K562 (cell line): ENCODE results near the gene SEMA6B. TPM values are rescaled to one million over a fixed set of nuclear protein-coding genes. Genes with fewer than 3 reads are reported as not detected.

ENCODE experiments used
- ATF1 ChIP-seq, 2 experiments: fragments of 450-650 bp in 1 of 2; IDR thresholded peaks; 2 replicates each; pipeline ENCODE4 v1.6.1; 2016; ENCODE audit warnings: missing compliant biosample characterization in 1 of 2, missing genetic modification characterization in 1 of 2
- BCOR ChIP-seq: fragments of 450-650 bp; IDR thresholded peaks from 2 replicates; pipeline ENCODE4 v1.6.1; 2016
- C11orf30 ChIP-seq: fragments of 450-650 bp; IDR thresholded peaks from 2 replicates; pipeline ENCODE4 v1.6.1; 2016; ENCODE audit warnings: low read depth, mild to moderate bottlenecking
- CSDE1 ChIP-seq, 2 experiments: fragments of 450-650 bp; IDR thresholded peaks; 2 replicates each; pipeline ENCODE4 v1.6.1; 2016; ENCODE audit warnings: mild to moderate bottlenecking in 1 of 2
- HNRNPL ChIP-seq: fragments of 200-400 bp; formaldehyde crosslinking; IDR thresholded peaks from 2 replicates; pipeline ENCODE4 v1.6.1; 2017; ENCODE audit warnings: low read depth, mild to moderate bottlenecking, low read length
- NEUROD1 ChIP-seq: fragments of 150-350 bp; IDR thresholded peaks from 2 replicates; pipeline ENCODE4 v1.6.1; 2014; ENCODE audit warnings: borderline replicate concordance, low read length, low read depth; ENCODE audit not compliant: partially characterized antibody
- NONO ChIP-seq, 2 experiments: fragments of 200-400 bp in 1 of 2; fragments of 450-650 bp in 1 of 2; formaldehyde crosslinking in 1 of 2; IDR thresholded peaks; 2 replicates each; pipeline ENCODE4 v1.6.1; 2017; ENCODE audit warnings: low read depth in 2 of 2, mild to moderate bottlenecking in 2 of 2, moderate library complexity in 2 of 2, low read length in 1 of 2
- RCOR1 ChIP-seq, 2 experiments: IDR thresholded peaks; 2 replicates each; pipeline ENCODE4 v1.6.1; 2012; ENCODE audit warnings: low read depth in 2 of 2, low read length in 2 of 2, borderline replicate concordance in 1 of 2, improper control_type of control experiment in 1 of 2
- RHOXF2B ChIP-seq: fragments of 250-450 bp; sonication (Bioruptor Pico); conservative IDR thresholded peaks from 2 replicates; pipeline ENCODE4 v1.5.1; 2021
- TCFL5 ChIP-seq: fragments of 250-450 bp; sonication (Bioruptor Pico); conservative IDR thresholded peaks from 2 replicates; pipeline ENCODE4 v1.6.1; 2021; ENCODE audit warnings: mild to moderate bottlenecking, moderate library complexity, matching md5 sums
- TOE1 ChIP-seq, 2 experiments: fragments of 450-650 bp in 1 of 2; sonication (generic) in 1 of 2; formaldehyde crosslinking in 1 of 2; IDR thresholded peaks; 2 replicates each; pipeline versions ENCODE4 v1.7.1 to v1.8.0; 2016 to 2022; ENCODE audit warnings: borderline replicate concordance in 2 of 2, mild to moderate bottlenecking in 2 of 2, antibody characterized with exemption in 1 of 2, inconsistent platforms in 1 of 2, low read depth in 1 of 2, missing genetic modification reagents in 1 of 2, moderate library complexity in 1 of 2
- VEZF1 ChIP-seq: fragments of 200-800 bp; sonication (Bioruptor generic); IDR thresholded peaks from 2 replicates; pipeline ENCODE4 v1.6.1; 2017; ENCODE audit warnings: missing genetic modification characterization, missing compliant biosample characterization
- XRCC5 ChIP-seq: fragments of 200-400 bp; formaldehyde crosslinking; IDR thresholded peaks from 2 replicates; pipeline ENCODE4 v1.6.1; 2017; ENCODE audit warnings: low read depth, mild to moderate bottlenecking, low read length
- YY1 ChIP-seq, 3 experiments: IDR thresholded peaks; 2 replicates each; pipeline ENCODE4 v1.6.1; 2011; ENCODE audit warnings: low read length in 2 of 3, mild to moderate bottlenecking in 2 of 3, moderate library complexity in 2 of 3, borderline replicate concordance in 1 of 3, control low read depth in 1 of 3, low read depth in 1 of 3; ENCODE audit not compliant: insufficient read depth in 3 of 3, insufficient replicate concordance in 2 of 3, control insufficient read depth in 1 of 3, insufficient read length in 1 of 3; ENCODE audit errors: extremely low read depth in 1 of 3
- ZKSCAN3 ChIP-seq: fragments of 250-450 bp; sonication (Bioruptor Pico); IDR thresholded peaks from 2 replicates; pipeline ENCODE4 v1.4.0; 2020
- polyA plus RNA-seq, 8 experiments: library from polyadenylated mRNA; depleted of rRNA in 4 of 8; stranded (reverse) in 5 of 8; unstranded in 3 of 8; fragments of >200 nt; fragmentation: Nextera tagmentation in 2 of 8; fragmentation: Illumina TruSeq in 1 of 8; extraction: Ambion mirVana in 2 of 8; extraction: Trizol in 1 of 8; gene quantifications; 2 replicates each; pipeline versions ENCODE4 v1.2.1 to v1.2.3, GENCODE V29; 2011 to 2014; ENCODE audit warnings: inconsistent platforms in 1 of 8, missing spikeins in 1 of 8
- total RNA-seq, 7 experiments: library from RNA; depleted of rRNA in 6 of 7; stranded (reverse); fragments of >200 nt in 6 of 7; fragmentation: Illumina TruSeq in 2 of 7; extraction: Trizol in 2 of 7; gene quantifications; 2 replicates each; pipeline versions ENCODE4 v1.2.1 to v1.2.3, GENCODE V29; 2011 to 2021; ENCODE audit warnings: low replicate concordance in 1 of 7
- TF ChIP-seq, protein P1 (sequence below), 3 experiments: fragments of 200-800 bp in 1 of 3; sonication (Bioruptor generic) in 1 of 3; sonication (generic) in 1 of 3; formaldehyde crosslinking in 1 of 3; IDR thresholded peaks; 2 replicates each; pipeline versions ENCODE4 v1.6.1 to v1.8.0; 2016 to 2022; ENCODE audit warnings: mild to moderate bottlenecking in 2 of 3, missing compliant biosample characterization in 2 of 3, missing genetic modification characterization in 2 of 3, missing genetic modification reagents in 1 of 3

Gene SEMA6B
- total and polyA plus RNA-seq, 9 of the 15 experiments (the other 6 are each of a cell fraction or from before 2014, with no cell fraction given), result 0.65 to 4.6 (median 2.5) TPM; not detected in 2

GRCh38 chr19:4581666-4582553, 22.4 kb upstream of the SEMA6B start (continued):
- TF ChIP-seq VEZF1 (CRISPR knock-in tag) (peak; percentile 92), NONO (IDR thresholded peaks at IDR 0.05; ENCODE audit: low read depth in 2 of 2, low read length in 1 of 2) (no peak), TCFL5 (CRISPR knock-in tag) (no peak), ZKSCAN3 (CRISPR knock-in tag) (no peak), TOE1 (IDR thresholded peaks at IDR 0.05; ENCODE audit: borderline replicate concordance) (peak; percentile 66; the same call in 1 of the 2 replicates), TOE1 (CRISPR knock-in tag; IDR thresholded peaks at IDR 0.05; ENCODE audit: borderline replicate concordance, low read depth) (no peak), XRCC5 (peak; percentile 59; the same call in 1 of the 2 replicates), RCOR1 (IDR thresholded peaks at IDR 0.05; ENCODE audit: borderline replicate concordance in 1 of 2, low read depth in 2 of 2, low read length in 2 of 2) (0 out of 4 replicates have a peak, but pooled peaks of 1 of the 2 experiments have one; percentile 10), HNRNPL (0 out of 2 replicates have a peak, but pooled peaks have one; percentile 15), RHOXF2B (no peak), ATF1 (CRISPR knock-in tag; IDR thresholded peaks at IDR 0.05) (no peak), ATF1 (tag; IDR thresholded peaks at IDR 0.05) (no peak), YY1 (IDR thresholded peaks at IDR 0.05; ENCODE audit: borderline replicate concordance in 1 of 3, control insufficient read depth in 1 of 3, extremely low read depth in 1 of 3, insufficient read depth in 3 of 3, insufficient read length in 1 of 3, insufficient replicate concordance in 2 of 3, low read depth in 1 of 3, low read length in 2 of 3) (peak in 1 of 3 experiments; percentile 25), BCOR (peak; percentile 38; the same call in 1 of the 2 replicates), CSDE1 (IDR thresholded peaks at IDR 0.05) (no peak), NEUROD1 (peak; percentile 96), C11orf30 (no peak)
- TF ChIP-seq, protein P1, sequence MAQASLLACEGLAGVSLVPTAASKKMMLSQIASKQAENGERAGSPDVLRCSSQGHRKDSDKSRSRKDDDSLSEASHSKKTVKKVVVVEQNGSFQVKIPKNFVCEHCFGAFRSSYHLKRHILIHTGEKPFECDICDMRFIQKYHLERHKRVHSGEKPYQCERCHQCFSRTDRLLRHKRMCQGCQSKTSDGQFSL (CRISPR knock-in tag; IDR thresholded peaks at IDR 0.05), result peak; percentile 75
- TF ChIP-seq, protein P1 (tag; IDR thresholded peaks at IDR 0.05), result peak in 1 of 2 experiments; percentile 83; a peak in 2 of 4 replicates
